ENCODE results near the gene RABEP2. TPM values are rescaled to one million over a fixed set of nuclear protein-coding genes. Genes with fewer than 3 reads are reported as not detected.

The RABEP2 gene
- total and polyA plus RNA-seq, 8 donors: 21.4 to 35.8 (median 24.4) TPM

DNA sequence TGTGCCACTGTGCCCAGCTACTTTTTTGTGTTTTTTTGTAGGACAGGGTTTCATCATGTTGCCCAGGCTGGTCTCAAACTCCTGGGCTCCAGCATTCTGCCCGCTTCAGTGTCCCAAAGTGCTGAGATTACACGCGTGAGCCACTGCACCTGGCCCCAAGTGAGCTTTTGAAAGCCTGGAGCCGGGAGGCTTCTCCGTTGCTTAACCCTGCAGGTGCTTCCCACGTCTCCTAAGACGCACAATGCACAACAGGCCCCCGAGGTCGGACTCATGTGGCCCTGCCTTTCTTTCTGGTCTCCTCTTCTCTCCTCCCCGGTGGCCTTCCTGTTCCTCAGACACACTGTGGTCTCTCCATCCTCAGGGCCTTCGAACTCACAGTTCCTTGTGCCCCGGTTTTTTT, 12.5 kb downstream of the RABEP2 start:
- Histone ChIP-seq H3K4me1 (no peaks in the 10 kb centered on the region), H3K27ac (no peak overlapping the region), H3K36me3 (peaks cover 3 to 94% of the 10 kb centered on the region in 2 donors), H3K4me3 (no peak overlapping the region), H3K9me3 (no peaks in the 10 kb centered on the region), H3K27me3 (no peaks in the 10 kb centered on the region)
- TF ChIP-seq, protein P1, sequence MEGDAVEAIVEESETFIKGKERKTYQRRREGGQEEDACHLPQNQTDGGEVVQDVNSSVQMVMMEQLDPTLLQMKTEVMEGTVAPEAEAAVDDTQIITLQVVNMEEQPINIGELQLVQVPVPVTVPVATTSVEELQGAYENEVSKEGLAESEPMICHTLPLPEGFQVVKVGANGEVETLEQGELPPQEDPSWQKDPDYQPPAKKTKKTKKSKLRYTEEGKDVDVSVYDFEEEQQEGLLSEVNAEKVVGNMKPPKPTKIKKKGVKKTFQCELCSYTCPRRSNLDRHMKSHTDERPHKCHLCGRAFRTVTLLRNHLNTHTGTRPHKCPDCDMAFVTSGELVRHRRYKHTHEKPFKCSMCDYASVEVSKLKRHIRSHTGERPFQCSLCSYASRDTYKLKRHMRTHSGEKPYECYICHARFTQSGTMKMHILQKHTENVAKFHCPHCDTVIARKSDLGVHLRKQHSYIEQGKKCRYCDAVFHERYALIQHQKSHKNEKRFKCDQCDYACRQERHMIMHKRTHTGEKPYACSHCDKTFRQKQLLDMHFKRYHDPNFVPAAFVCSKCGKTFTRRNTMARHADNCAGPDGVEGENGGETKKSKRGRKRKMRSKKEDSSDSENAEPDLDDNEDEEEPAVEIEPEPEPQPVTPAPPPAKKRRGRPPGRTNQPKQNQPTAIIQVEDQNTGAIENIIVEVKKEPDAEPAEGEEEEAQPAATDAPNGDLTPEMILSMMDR (IDR thresholded peaks at IDR 0.05): no peak
- ATAC-seq: no peak
- intact Hi-C loops (cut with DNase I): no loop called here
- DNase-seq: no peak

DNA sequence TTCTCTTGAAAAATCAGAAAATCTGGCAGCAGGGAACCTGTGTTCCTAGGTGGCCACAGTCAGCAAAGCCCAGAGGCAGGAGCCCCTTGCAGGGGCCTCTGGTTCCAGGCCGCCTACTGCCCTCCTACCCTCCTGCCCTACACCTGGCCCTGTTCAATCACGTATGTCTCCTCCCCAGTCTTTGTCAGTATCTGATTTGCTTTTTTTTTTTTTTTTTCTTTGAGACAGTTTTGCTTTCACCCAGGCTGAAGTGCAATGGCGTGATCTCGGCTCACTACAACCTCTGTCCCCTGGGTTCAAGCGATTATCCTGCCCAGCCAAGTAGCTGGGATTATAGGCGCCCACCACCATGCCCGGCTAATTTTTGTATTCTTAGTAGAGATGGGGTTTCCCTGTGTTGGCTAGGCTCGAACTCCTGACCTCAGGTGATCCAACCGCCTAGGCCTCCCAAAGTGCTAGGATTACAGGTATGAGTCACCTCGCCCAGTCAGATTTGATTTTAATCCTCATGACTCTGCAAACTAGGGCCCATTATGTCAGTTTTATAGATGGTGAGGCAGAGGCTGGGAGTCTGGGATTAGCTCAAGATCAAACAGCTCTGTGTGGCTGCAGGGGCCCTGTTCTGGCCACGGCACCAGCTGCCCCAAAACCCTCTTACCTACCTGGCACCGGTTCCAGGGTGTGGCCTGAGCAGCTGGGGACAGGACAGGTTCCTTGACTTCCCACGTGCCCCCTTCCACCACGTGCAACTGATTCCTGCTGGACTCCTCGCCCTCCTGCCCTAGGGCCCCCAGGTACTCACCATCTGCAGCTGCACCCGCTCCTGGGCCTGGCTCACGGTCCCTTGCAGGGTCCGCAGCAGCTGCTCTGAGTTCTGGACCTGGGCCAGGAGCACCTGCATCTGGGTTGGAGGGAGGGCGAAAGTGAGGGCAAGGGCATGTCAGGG, 14.7 kb downstream of the RABEP2 start:
- intact Hi-C loops (cut with DNase I): no loop called here
- no peak for ATAC-seq
- H3K4me3 ChIP-seq: no peak overlapping the region
- TF ChIP-seq, protein P1 (IDR thresholded peaks at IDR 0.05): no peak
- no peaks in the 10 kb centered on the region for H3K4me1 ChIP-seq
- DNase-seq: no peak
- no peaks in the 10 kb centered on the region for H3K9me3 ChIP-seq
- H3K27ac ChIP-seq: no peak overlapping the region
- H3K36me3 ChIP-seq: peaks cover 3 to 95% of the 10 kb centered on the region in 2 donors
- no peaks in the 10 kb centered on the region for H3K27me3 ChIP-seq

DNA sequence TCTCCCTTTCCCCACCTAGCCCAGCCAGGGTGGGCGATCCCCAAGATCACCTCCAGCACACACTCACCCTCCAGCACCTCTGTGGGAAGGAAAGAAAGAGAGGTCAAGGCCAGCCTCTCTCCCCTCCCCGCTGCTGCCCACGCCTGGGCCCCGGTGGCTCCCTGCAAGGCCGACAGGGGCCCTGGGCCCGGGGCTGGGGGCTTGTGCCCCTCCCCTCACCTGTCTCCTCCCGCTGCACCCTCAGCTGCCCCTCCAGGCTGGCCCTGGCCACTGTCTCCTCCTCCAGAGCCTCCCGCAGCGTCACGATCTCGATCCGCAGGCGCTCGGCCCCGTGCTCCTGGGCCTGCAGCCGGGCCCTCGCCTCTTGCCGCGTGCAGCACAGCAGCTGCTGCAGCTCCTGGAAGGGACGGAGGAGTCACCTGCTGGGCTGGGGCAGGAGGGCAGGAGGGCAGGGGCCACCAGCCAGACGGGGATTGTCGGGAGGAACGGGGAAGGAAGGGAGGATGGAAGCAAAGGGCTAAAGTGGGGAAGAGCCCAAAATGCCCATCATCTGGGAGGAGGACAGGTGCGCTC, 19.2 kb downstream of the RABEP2 start:
- no peak for ATAC-seq
- H3K27me3 ChIP-seq: no peaks in the 10 kb centered on the region
- no peak overlapping the region for H3K27ac ChIP-seq

DNA sequence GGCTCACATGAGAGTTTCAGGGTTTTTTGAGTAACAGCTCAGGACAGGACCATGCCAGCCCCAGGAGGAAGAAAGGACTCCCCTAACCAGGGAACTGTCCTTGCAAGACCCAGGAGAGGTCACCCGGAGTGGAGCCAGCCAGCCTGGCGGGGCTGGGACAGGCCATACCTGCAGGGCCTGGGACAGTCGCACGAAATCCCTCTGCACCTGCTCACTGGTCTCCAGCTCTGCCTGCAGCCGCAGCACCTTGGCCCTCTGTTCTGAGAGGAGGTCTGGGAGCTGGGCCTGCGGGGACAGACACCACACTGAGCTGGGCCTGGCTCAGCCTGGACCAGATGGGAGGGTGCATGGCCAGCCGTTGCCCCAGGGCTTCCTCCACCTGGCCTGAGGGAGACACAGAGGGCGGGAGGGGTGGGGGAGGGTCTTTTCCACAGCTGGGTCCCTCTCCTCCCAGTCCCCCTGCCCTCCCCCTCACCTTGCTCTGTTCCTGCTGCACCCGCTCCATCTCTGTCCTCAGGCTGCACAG, 19.7 kb downstream of the RABEP2 start:
- H3K27me3 ChIP-seq: no peaks in the 10 kb centered on the region
- TF ChIP-seq, protein P1 (IDR thresholded peaks at IDR 0.05): no peak
- H3K27ac ChIP-seq: no peak overlapping the region
- no peak overlapping the region for H3K4me3 ChIP-seq
- no peaks in the 10 kb centered on the region for H3K9me3 ChIP-seq
- no peaks in the 10 kb centered on the region for H3K4me1 ChIP-seq
- ATAC-seq (no peak), DNase-seq (no peak)
- intact Hi-C loops (cut with DNase I): no loop called here
- peaks cover 0 to 62% of the 10 kb centered on the region in 2 donors for H3K36me3 ChIP-seq

More for the DNA sequence above, 19.2 kb downstream of the RABEP2 start:
- Histone ChIP-seq H3K9me3 (no peaks in the 10 kb centered on the region), H3K36me3 (peaks cover 0 to 67% of the 10 kb centered on the region in 2 donors), H3K4me1 (no peaks in the 10 kb centered on the region), H3K4me3 (no peak overlapping the region)
- no peak for DNase-seq
- TF ChIP-seq, protein P1 (IDR thresholded peaks at IDR 0.05): no peak
- intact Hi-C loops (cut with DNase I): no loop called here

DNA sequence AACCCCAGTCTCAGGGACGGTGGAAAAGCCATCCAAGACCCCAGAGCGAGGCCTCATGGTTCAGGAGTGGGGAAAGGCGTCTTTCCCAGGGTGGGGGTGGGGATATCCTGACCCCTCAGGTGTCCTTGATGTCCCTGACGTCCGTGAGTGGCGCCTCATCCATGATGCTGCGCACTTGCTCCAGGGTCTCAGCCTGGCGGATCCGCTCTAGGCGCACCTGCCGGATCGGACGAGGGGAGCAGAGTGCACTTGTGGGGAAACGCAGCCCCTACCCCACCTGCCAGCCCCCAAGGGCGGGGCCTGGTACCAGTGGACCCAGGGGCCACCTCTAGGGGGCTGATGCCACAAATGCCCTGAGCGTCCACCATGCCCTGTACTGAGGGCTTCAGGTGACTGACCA, 20.2 kb downstream of the RABEP2 start:
- Histone ChIP-seq H3K27ac (no peak overlapping the region), H3K9me3 (no peaks in the 10 kb centered on the region), H3K4me1 (no peaks in the 10 kb centered on the region), H3K27me3 (no peaks in the 10 kb centered on the region), H3K4me3 (no peak overlapping the region), H3K36me3 (peaks cover 0 to 57% of the 10 kb centered on the region in 2 donors)
- intact Hi-C loops (cut with DNase I): no loop called here
- TF ChIP-seq, protein P1 (IDR thresholded peaks at IDR 0.05): no peak
- DNase-seq: no peak
- ATAC-seq: no peak
